GM18526 (cell line): ENCODE data around the gene HEATR1.

Source experiments
- POLR2A ChIP-seq: IDR thresholded peaks from 3 replicates; pipeline ENCODE4 v1.6.1; 2011; ENCODE audit not compliant: insufficient read length; ENCODE audit errors: extremely low read depth

HEATR1 gene

GRCh38 chr1:236608930-236609726, 4.8 kb upstream of the HEATR1 start:
- no peak for TF ChIP-seq POLR2A

- no peak for TF ChIP-seq POLR2A
These were observed 840 bp upstream of the HEATR1 start for GRCh38 chr1:236604905-236605806.

GRCh38 chr1:236602171-236602570, 2.1 kb downstream of the HEATR1 start:
- TF ChIP-seq POLR2A: no peak

GRCh38 chr1:236590553-236591150, 13.7 kb downstream of the HEATR1 start:
- no peak for TF ChIP-seq POLR2A

- TF ChIP-seq POLR2A: no peak
These were observed 14.8 kb downstream of the HEATR1 start for GRCh38 chr1:236589531-236589930.

GRCh38 chr1:236581528-236581927, 22.8 kb downstream of the HEATR1 start:
- no peak for TF ChIP-seq POLR2A

GRCh38 chr1:236578661-236579060, 25.7 kb downstream of the HEATR1 start:
- TF ChIP-seq POLR2A: no peak

GRCh38 chr1:236576004-236576403, 28.3 kb downstream of the HEATR1 start:
- no peak for TF ChIP-seq POLR2A

GRCh38 chr1:236575523-236575922, 28.8 kb downstream of the HEATR1 start:
- TF ChIP-seq POLR2A: no peak

- no peak for TF ChIP-seq POLR2A
These were observed 35.9 kb downstream of the HEATR1 start for GRCh38 chr1:236568285-236568894.

GRCh38 chr1:236565530-236565929, 38.8 kb downstream of the HEATR1 start:
- no peak for TF ChIP-seq POLR2A

- no peak for TF ChIP-seq POLR2A
These were observed 42.3 kb downstream of the HEATR1 start for GRCh38 chr1:236561976-236562375.

- no peak for TF ChIP-seq POLR2A
These were observed 44.0 kb downstream of the HEATR1 start for GRCh38 chr1:236560213-236560771.

GRCh38 chr1:236558846-236559245, 45.5 kb downstream of the HEATR1 start:
- TF ChIP-seq POLR2A: no peak

- no peak for TF ChIP-seq POLR2A
These were observed 46.2 kb downstream of the HEATR1 start for GRCh38 chr1:236558081-236558480.
